Testis (tissue), 3 donors: ENCODE measurements around the gene STIM1. TPM values are rescaled to one million over a fixed set of nuclear protein-coding genes. Genes with fewer than 3 reads are reported as not detected.
A peak's percentile ranks its signal among the peaks of the same experiment; 100 is the strongest.

ENCODE experiments used
- DNase-seq: peaks from one replicate; pipeline ENCODE4 v3.0.0-alpha.2; 2019
- H3K27ac ChIP-seq, 2 donors: fragments of 200-600 bp; sonication (generic); one replicate each; pipeline ENCODE4 v1.5.1; 2019
- H3K27me3 ChIP-seq: fragments of 200-600 bp; sonication (generic); one replicate; pipeline ENCODE4 v1.5.1; 2019
- H3K36me3 ChIP-seq: fragments of 200-600 bp; sonication (generic); one replicate; pipeline ENCODE4 v1.5.1; 2017; ENCODE audit warnings: low read depth; ENCODE audit errors: missing control alignments
- H3K4me1 ChIP-seq: fragments of 200-600 bp; sonication (generic); one replicate; pipeline ENCODE4 v1.5.1; 2019
- H3K4me3 ChIP-seq, 2 donors: fragments of 200-600 bp; sonication (generic); one replicate each; pipeline ENCODE4 v1.5.1; 2017 to 2019
- H3K9me3 ChIP-seq: fragments of 200-600 bp; sonication (generic); one replicate; pipeline ENCODE4 v1.5.1; 2017
- POLR2A ChIP-seq: fragments of 450-650 bp; IDR thresholded peaks from one replicate; pipeline ENCODE4 v1.6.1; 2017; ENCODE audit warnings: antibody characterized with exemption, mild to moderate bottlenecking, moderate library complexity
- WGBS, 2 donors: methylation state at CpG; one replicate each; pipeline ENCODE4 v1.1.5; 2018; 5-methylcytosine and 5-hydroxymethylcytosine counted together
- intact Hi-C: fragments of 100-400 bp; cut with DNase I; formaldehyde crosslinking; loops from one replicate; pipeline ENCODE4 v1.15.1; 2023; ENCODE audit warnings: low total_unique reads
- polyA plus RNA-seq: library from polyadenylated mRNA; stranded (reverse); fragments of 350-450 nt; fragmentation: Illumina TruSeq; extraction: RNeasy Lipid Tissue Mini Kit (QIAGEN cat#74804); gene quantifications from one replicate; pipeline ENCODE4 v1.2.3, GENCODE V29; 2014; ENCODE audit warnings: low read depth, low replicate concordance; ENCODE audit not compliant: insufficient read depth
- total RNA-seq, 2 donors: library from RNA; depleted of rRNA; stranded (reverse); fragments of >200 nt; gene quantifications; one replicate each; pipeline ENCODE4 v1.2.3, GENCODE V29; 2016
- TF ChIP-seq, protein P1 (sequence below), 3 experiments: fragments of 450-650 bp in 2 of 3; fragments of 200-600 bp in 1 of 3; sonication (generic) in 1 of 3; IDR thresholded peaks; one replicate each; pipeline ENCODE4 v1.5.1; 2016 to 2019; ENCODE audit warnings: antibody characterized with exemption in 3 of 3, mild to moderate bottlenecking in 2 of 3, moderate library complexity in 1 of 3

STIM1 gene
- total and polyA plus RNA-seq, 3 donors from 2014 or later = 78.2 to 95.5 (median 87.1) TPM

DNA sequence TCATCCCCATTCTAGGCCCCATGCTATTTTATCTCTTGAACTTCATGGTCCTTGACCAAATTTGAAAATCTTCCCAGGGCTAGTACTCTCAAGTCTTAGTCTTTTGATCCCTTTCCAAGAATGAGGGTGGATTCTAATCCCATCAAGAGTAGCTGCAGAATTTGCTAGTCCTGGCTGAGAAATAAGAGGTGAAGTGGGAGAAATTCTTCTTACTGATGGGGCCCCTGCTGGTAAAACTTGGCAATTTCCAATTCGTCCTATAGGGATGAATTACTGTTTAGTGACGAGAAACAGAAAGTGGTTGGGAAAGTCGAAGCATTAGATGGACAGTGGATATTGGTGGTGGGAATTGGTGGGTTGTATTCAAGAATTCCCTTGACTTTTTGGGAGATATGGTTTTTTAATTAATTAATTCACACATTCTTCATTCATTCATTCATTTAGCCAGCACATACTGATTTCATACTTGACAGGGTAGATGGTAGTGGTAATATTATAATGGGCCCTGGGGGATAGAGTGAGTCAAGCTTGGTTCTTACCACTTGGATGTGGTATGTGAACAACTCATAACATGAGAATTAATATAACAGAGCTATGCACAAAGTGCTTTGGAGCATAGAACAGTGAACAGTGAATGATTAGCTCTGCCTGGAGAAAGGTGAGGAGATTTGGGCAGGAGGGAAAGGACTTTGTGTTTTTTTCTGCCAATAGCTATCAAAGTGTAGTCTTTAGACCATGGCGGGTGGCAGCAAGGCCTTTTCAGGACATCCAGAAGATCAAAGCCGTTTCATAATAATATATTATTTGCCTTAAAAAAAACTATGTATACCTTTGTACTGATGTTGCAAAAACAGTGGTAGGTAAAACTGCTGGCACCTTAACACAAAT, 103.8 kb downstream of the STIM1 start:
- H3K4me3 ChIP-seq = no peak overlapping the region
- intact Hi-C loops = no loop called here
- no peaks in the 10 kb centered on the region for H3K4me1 ChIP-seq
- H3K27ac ChIP-seq = no peak overlapping the region
- DNase-seq = no peak
- no peak for TF ChIP-seq POLR2A
- TF ChIP-seq, protein P1, sequence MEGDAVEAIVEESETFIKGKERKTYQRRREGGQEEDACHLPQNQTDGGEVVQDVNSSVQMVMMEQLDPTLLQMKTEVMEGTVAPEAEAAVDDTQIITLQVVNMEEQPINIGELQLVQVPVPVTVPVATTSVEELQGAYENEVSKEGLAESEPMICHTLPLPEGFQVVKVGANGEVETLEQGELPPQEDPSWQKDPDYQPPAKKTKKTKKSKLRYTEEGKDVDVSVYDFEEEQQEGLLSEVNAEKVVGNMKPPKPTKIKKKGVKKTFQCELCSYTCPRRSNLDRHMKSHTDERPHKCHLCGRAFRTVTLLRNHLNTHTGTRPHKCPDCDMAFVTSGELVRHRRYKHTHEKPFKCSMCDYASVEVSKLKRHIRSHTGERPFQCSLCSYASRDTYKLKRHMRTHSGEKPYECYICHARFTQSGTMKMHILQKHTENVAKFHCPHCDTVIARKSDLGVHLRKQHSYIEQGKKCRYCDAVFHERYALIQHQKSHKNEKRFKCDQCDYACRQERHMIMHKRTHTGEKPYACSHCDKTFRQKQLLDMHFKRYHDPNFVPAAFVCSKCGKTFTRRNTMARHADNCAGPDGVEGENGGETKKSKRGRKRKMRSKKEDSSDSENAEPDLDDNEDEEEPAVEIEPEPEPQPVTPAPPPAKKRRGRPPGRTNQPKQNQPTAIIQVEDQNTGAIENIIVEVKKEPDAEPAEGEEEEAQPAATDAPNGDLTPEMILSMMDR (IDR thresholded peaks at IDR 0.05) = peak in 2 of 3 experiments; percentile 11 to 22
- no peaks in the 10 kb centered on the region for H3K36me3 ChIP-seq
- no peaks in the 10 kb centered on the region for H3K9me3 ChIP-seq
- 90 to 92% methylated on average over 5 of the region's 5 CpGs for WGBS, 2 donors
- H3K27me3 ChIP-seq = no peaks in the 10 kb centered on the region

DNA sequence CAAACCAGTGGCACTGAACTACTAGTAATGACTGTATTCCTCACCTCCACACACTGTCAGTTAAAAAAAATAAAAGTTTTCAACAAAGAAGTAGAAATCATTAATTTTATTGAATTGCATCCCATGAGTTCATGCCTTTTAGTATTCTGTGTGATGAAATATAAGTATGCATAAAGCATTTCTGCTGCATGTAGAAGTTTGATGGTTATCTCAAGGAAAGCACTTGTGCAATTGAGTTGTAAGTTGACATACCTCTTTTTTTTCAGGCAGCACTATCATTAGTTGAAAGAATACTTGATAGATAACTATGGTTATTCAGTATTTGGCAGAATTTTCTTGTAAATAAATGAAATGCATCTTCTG, 104.4 kb downstream of the STIM1 start:
- no peak for TF ChIP-seq POLR2A
- TF ChIP-seq, protein P1 (IDR thresholded peaks at IDR 0.05) = no peak
- no peak overlapping the region for H3K27ac ChIP-seq
- H3K36me3 ChIP-seq = no peaks in the 10 kb centered on the region
- no peaks in the 10 kb centered on the region for H3K27me3 ChIP-seq
- no peak overlapping the region for H3K4me3 ChIP-seq
- no peaks in the 10 kb centered on the region for H3K9me3 ChIP-seq
- DNase-seq = no peak
- no peaks in the 10 kb centered on the region for H3K4me1 ChIP-seq
- intact Hi-C loops = no loop called here

DNA sequence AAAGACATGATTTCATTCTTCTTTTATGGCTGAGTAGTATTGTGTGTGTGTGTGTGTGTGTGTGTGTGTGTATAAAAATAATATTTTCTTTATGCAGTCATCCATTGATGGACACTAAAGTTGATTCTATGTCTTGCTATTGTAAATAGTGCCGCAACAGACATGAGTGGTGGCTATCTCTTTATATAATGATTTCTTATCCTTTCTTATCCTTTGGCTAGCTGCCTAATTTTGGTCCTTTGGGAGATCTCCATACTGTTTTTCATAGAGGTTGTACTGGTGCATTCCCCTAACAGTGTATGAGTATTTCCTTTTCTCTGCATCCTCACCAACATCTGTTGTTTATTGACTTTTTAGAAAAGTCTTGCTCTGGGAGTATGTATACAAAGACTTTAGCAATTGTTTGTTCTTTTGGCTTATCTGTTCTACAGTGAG, 107.0 kb downstream of the STIM1 start:
- no peak overlapping the region for H3K27ac ChIP-seq
- DNase-seq = no peak
- H3K36me3 ChIP-seq = no peaks in the 10 kb centered on the region
- no peaks in the 10 kb centered on the region for H3K9me3 ChIP-seq
- intact Hi-C loops = no loop called here
- WGBS, 2 donors = 73 to 94% methylated on average over 1 of the region's 1 CpG
- no peak for TF ChIP-seq POLR2A
- TF ChIP-seq, protein P1 (IDR thresholded peaks at IDR 0.05) = no peak
- no peak overlapping the region for H3K4me3 ChIP-seq
- no peaks in the 10 kb centered on the region for H3K27me3 ChIP-seq
- H3K4me1 ChIP-seq = no peaks in the 10 kb centered on the region

DNA sequence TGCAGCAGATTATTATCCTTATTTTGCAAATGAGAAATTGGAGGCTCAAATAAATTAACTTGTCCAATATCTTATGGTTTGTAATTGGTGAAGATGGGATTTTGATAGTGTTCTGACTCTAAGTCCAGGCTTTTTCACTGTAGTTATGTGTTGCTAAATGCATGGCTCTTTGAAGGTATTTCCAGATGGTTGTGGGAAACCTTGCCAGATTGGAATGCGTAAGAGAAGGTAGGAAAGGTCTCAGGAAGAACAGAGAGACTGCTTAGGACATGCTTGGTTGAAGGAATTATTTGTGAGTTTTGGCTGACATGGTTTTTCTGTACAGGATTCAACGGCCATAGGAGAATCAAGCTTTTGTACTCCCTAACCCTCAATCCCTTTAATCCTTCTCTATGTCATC, 108.6 kb downstream of the STIM1 start:
- intact Hi-C loops = no loop called here
- WGBS, 2 donors = 81 to 90% methylated on average over 2 of the region's 2 CpGs
- Histone ChIP-seq H3K27ac (no peak overlapping the region), H3K9me3 (no peaks in the 10 kb centered on the region), H3K36me3 (no peaks in the 10 kb centered on the region), H3K4me1 (no peaks in the 10 kb centered on the region), H3K4me3 (no peak overlapping the region), H3K27me3 (no peaks in the 10 kb centered on the region)
- DNase-seq = no peak
- TF ChIP-seq, protein P1 (IDR thresholded peaks at IDR 0.05) = no peak
- TF ChIP-seq POLR2A = no peak
